A549 (cell line): ENCODE data around the gene PRR7.

Source experiments
- BHLHE40 ChIP-seq: IDR thresholded peaks from 2 replicates; pipeline ENCODE4 v1.6.1; 2012; ENCODE audit warnings: low read depth, low read length, inconsistent platforms
- CHD4 ChIP-seq: fragments of 200-600 bp; sonication (generic); IDR thresholded peaks from 2 replicates; pipeline ENCODE4 v1.6.1; 2016; ENCODE audit warnings: antibody characterized with exemption, mild to moderate bottlenecking, borderline replicate concordance
- EHMT2 ChIP-seq: fragments of 200-600 bp; sonication (generic); IDR thresholded peaks from 2 replicates; pipeline ENCODE4 v1.6.1; 2016; ENCODE audit warnings: antibody characterized with exemption, low read depth, mild to moderate bottlenecking, moderate library complexity
- HOXA7 ChIP-seq: fragments of 250-450 bp; sonication (Bioruptor Pico); IDR thresholded peaks from 2 replicates; pipeline ENCODE4 v1.5.0; 2020; ENCODE audit warnings: mild to moderate bottlenecking, moderate library complexity
- RAD21 ChIP-seq, 2 experiments: fragments of >200 bp in 1 of 2; sonication (Bioruptor Twin) in 1 of 2; formaldehyde crosslinking in 1 of 2; IDR thresholded peaks in 1 of 2; conservative IDR thresholded peaks in 1 of 2; 2 replicates in 1 of 2; 3 replicates in 1 of 2; pipeline ENCODE4 v1.6.1; 2012 to 2018; ENCODE audit warnings: inconsistent platforms in 1 of 2
- SREBF2 ChIP-seq: fragments of 450-650 bp; IDR thresholded peaks from 2 replicates; pipeline ENCODE4 v1.6.1; 2014; ENCODE audit warnings: mild to moderate bottlenecking, moderate library complexity

DNA sequence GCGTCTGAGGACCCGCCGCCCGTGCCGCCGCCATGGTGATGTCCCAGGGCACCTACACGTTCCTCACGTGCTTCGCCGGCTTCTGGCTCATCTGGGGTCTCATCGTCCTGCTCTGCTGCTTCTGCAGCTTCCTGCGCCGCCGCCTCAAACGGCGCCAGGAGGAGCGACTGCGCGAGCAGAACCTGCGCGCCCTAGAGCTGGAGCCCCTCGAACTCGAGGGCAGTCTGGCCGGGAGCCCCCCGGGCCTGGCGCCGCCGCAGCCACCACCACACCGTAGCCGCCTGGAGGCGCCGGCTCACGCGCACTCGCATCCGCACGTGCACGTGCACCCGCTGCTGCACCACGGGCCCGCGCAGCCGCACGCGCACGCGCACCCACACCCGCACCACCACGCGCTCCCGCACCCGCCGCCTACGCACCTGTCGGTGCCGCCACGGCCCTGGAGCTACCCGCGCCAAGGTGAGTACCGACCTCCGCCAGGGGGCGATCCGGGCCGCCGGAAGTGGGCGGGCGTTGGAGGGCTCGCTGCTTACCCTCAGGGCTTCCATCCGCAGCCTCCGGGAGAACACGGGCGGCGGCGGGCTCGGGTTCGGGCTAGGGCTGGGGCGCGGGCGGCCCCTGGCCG, 8.5 kb downstream of the PRR7 start:
- TF ChIP-seq CHD4 (no peak), RAD21 (conservative IDR thresholded peaks at IDR 0.05 in 1 of 2, IDR thresholded peaks at IDR 0.05 in 1 of 2) (peak in 1 of 2 experiments; percentile 27; a peak in 1 of 5 replicates), SREBF2 (no peak), EHMT2 (no peak), BHLHE40 (0 out of 2 replicates have a peak, but pooled peaks have one; percentile 22), HOXA7 (CRISPR knock-in tag) (no peak)
